Epidermal melanocyte (primary cell): ENCODE data around the gene METAP1D.
"Not testable (repeated sequence)": the region's sequence is repeated elsewhere in the genome, so short reads cannot be mapped to it uniquely, and the experiment has no call there.

Source experiments
- DNase-seq: peaks from one replicate; pipeline ENCODE4 v3.0.0; 2011; ENCODE audit warnings: low spot score; ENCODE audit not compliant: insufficient read length

Gene METAP1D

DNA sequence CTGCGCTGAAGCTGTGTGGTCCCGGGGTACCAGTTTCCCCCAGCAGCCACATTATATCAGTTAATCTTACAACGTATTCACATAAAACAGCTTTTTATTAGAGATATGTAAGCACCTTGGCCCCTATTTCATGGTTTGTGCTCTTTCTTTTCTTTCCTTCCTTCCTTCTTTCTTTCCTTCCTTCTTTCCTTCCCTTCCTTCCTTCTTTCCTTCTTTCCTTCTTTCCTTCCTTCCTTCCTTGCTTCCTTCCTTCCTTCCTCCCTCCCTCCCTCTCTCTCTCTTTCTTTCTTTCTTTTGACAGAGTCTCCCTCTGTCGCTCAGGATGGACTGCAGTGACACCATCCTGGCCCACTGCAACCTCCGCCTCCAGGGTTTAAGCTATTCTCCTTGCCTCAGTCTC lies 3.7 kb upstream of the METAP1D start:
- DNase-seq = no peak

DNA sequence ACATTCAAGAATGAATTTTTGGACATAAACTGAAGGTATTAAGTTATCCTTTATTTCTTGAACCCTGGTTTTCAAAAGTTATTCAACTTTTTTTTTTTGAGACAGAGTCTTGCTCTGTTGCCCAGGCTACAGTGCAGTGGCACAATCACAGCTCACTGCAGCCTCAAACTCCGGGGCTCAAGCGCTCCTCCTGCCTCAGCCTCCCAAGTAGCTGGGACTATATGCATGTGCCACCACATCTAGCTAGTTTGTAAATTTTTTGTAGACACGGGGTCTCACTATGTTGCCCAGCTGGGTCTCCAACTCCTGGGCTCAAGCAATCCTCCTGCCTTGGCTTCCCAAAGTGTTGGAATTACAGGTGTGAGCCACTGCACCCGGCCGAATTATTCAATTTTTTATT lies 2.7 kb upstream of the METAP1D start:
- DNase-seq = not testable (repeated sequence)

DNA sequence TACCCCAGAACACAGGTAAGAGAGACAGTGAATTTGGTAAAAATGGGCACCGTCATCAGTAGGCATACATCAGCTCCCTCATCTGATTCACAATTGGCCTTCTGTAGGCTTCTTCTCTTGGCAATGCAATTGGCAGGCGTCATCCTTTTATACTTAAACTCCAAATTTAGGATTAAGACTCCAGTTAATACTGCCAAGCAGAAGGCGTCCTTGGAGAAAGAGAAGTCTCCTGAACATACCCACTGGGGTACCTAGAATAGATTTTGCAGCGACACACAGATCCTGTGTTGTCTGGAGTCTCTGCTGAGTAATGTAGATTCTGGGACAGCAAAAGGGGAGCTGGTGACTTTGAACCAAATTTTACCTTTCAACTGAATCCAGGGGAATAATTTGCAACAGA lies 592 bp upstream of the METAP1D start:
- no peak for DNase-seq

DNA sequence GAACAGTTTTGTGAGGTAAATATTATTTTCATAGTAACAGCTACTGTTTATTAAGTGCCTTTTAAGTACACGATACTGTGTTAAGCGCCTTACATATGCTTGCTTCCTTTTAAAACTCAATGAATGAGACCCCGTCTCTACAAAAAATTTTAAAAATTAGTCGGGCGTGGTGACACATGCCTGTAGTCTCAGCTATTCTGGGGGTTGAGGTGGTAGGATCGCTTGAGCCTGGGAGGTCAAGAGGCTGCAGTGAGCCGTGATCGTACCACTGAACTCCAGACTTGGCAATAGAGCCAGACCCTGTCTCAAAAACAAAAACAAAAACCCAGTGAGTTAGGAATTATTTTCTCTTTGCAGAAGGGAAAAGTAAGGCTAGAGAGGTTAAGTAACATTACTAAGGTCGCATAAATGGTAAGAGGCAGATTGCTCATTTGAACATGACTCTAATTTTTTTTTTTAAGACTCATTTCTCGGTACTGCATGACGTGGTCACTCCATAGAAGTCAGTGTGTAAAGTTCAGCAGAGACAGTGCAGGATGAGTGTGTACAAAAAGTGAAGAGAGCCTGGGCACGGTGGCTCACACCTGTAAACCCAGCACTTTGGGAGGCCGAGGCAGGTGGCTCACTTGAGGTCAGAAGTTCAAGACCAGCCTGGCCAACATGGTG lies 1.1 kb downstream of the METAP1D start:
- no peak for DNase-seq

DNA sequence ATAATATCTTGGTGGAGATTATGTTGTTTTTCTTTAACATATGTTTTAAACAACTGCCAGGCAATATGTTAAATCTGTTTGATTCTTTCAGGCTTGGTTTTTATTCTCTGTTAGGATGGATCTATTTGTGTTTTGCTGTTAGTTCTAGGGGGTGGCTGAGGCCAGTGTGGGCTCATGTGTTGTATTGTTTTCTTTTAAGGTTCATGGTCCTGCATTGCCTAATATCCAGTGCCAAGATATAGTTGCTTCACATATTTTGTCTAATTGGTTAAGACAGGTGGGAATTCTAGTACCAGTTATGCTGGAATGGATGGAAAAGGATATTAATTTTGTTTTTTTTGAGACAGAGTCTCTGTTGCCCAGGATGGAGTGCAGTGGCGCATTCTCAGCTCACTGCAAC lies 7.6 kb downstream of the METAP1D start:
- no peak for DNase-seq

DNA sequence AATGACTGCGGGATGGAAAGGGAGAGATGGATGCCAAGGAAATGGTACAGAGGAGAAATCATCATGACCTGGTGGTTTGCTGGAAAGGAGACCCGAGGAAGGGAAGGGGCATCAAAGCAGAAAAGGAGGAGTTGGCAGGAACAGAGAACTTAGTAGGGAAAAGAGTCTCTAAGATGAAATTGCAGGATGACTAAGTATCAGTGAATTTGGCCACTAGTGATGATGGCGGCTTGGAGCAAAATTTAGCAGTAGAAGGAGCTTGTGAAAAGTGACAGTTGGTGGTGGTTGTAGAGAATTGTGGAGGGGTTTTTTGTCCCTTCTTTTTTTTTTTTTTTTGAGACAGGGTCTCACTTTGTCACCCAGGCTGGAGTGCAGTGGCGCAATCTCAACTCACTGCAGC lies 10.1 kb downstream of the METAP1D start:
- no peak for DNase-seq

DNA sequence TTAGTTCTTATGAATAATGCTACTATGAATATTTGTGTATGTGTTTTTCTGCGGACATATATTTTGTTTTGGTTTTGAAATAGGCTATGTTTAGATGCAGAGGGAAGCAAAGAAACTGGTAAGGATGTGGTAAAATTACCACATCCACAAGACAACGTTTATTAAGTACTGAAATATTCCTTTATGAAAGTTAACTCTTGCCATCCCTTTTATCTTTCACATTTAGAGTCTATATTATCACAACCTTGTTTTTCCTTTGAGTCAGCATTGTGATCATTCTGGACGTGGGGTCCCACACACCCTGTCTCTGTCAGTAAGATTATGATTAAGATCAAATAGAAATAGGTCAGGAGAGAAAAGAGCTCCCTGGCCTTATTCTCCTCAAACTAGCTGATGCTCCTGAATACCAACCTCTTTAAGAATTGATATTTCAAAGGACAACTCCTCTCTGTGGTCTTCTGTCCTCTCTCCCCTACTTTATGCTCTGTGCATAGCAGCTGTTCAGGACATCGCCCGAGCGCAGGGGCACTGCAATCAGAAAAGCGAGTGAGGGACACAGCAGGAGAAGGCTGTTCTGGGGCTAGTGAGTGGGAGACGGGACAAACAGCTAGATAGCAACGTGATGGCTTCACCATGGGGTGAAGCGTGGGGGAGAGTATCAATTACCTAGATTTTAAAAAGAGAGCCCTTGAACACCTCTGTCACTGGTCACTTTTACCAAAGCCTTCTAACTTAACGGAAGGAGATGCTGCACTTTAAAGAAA lies 12.2 kb downstream of the METAP1D start:
- no peak for DNase-seq

DNA sequence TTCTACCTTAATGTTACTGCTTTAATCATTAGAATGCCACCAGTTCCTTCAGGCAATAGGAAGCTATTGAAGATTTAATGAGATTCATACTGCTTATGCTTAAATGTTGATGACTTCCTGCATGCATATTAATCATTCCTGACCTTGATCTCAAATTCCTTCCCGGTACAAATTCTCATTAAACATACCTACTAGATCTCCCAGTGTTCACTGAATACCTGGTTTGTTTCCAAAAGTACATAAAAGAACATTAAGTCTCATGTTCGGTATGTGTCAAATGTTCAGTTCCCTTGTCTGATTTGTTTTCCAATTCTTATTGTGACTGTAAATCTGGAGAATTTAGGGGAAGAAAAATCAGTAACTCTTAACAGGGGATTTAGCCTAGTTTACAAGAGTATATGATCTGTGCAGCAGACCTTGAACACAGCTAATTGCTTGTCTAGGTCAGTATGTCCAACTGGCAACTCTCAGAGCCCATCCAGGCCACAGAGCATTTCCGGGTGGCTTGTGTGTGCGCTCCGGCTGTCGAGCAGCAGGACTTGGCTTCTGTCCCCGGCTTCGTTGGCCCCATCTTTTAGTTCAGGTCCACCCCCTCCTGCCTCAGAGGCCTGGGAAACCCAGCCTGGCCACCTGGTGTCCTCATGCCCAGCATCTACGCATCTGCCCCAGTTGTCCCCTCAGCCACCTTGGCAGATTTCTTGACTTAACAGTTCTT lies 13.1 kb downstream of the METAP1D start:
- DNase-seq = no peak

DNA sequence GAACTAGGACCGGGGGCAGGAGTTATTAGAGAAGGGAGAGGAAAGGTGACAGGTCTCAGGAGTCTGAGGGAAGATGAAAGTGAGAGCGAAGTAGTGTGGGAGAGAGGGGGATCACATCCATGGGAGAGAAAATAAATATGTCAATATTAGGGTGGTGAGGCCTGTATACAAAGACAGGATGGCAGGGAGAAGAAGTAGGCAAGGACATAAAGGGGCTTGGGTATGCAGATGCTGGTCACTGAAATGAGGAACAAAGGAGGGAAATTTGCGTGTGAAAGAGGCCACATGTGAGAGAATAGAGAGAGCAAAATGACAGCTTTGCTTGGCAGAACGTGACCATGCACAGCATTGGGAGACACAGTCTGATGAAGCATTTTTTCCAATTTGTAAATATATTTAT lies 13.6 kb downstream of the METAP1D start:
- no peak for DNase-seq

DNA sequence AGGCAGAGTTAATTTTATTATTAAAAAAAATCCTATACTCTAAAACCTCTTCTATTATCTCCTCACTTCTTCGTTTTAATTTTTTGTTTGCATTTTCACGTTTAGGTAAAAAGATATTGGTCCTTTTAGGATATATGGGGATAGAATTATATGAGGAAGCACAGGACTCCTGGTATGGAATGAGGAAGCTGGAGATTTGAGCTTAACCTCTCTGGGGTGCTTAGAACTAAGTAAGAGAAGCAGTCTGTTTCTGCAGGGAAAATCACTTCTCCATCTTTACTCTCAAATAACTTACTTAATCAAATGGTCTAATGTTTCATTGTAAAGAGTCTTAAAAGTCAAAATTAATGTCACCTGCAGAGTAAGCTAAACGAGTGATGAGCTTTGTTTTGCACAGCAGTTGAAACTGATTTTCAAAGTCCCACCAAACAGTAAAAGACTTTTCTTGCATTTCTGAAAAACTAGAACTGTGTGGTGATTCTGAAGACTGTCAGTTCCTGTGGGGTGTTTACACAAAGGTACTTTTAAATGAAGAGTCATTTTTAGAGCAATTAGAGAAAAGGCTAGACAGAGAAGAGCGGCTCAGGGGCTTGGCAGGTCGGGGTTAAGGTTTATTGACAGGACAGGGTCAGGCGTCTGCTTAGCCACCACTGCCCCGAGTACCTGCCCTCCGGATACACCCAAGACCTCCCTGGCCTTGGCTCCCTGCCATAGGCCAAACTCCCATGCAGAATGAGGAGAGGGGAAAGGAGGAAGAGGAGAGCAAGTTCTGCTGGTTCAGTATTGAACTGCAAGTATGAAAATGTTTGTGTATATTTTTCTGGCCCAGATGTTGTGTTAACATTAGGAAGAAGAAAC lies 21.6 kb downstream of the METAP1D start:
- no peak for DNase-seq

DNA sequence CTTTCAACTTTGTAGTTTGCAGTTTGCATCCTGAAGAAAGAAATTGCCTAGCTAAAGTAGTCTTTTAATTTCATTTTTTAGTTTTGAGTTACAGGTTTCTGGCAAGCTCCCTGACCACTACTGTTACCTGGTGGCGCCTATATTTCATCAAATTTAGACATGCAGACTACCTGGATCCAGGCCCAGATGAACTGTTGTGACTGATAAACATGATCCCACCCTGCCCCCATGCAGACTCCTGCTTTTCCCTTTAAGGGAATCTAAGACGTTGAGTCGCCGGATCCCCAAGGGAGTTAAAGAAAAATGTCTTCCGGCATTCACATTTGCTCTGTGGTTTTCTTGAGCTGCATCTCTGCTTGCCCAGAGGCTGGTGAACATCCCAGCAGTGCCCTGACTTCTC lies 22.2 kb downstream of the METAP1D start:
- no peak for DNase-seq

DNA sequence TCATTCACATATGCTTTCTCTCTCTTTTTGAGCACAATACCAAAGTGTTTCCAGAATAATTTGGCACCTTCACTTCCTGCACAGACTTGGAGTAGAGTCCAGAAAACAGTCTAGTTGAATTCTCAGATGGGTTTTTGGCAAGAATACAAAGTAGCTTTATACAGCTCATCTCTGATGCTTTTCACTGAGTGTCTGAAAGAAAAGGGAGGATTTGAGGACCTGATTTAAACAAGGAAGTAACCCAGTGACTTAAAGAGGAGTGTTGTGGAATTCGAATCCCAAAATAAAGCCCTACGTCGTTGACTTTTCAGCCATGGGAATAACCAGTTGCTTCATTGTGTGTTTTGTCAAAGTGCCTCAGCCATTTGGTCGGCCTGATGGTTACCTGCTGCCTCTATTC lies 31.8 kb downstream of the METAP1D start:
- no peak for DNase-seq

DNA sequence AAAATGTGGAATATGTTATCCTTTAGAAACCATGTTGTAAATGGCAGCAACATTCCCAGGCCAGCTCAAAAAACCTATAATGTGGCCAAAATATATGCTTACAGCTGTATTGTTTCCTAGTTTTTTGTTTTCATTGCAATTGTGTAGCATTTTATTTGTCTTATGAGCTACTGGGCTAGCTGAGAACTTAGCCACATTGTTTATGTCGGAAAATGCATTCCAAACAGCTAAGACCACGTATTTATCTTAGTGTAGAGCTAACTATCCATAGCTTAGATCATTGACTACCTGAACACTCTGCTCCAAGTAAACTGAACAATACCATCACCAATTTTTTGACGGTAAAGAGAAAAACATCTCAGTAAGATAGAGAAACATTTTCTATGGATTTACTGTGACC lies 38.4 kb downstream of the METAP1D start:
- no peak for DNase-seq

DNA sequence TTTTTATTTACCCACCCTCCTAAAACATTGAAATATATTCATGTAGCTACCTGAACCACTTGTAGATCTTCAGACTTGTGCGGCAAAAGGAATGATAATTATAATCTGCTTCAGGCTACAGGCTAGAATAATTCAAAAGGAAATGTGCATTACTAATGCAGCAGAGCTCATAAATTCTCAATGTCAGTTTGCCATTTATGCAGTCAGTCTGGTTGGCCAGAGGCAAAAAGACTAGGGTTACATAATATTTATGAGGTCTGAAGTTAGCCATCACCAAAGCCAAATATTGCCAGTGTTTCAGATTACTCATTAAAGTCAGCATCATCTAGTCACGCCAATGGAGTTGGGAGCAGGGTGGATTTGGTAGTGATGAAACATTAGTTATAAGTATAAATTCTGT lies 38.9 kb downstream of the METAP1D start:
- peak; percentile 35 for DNase-seq

DNA sequence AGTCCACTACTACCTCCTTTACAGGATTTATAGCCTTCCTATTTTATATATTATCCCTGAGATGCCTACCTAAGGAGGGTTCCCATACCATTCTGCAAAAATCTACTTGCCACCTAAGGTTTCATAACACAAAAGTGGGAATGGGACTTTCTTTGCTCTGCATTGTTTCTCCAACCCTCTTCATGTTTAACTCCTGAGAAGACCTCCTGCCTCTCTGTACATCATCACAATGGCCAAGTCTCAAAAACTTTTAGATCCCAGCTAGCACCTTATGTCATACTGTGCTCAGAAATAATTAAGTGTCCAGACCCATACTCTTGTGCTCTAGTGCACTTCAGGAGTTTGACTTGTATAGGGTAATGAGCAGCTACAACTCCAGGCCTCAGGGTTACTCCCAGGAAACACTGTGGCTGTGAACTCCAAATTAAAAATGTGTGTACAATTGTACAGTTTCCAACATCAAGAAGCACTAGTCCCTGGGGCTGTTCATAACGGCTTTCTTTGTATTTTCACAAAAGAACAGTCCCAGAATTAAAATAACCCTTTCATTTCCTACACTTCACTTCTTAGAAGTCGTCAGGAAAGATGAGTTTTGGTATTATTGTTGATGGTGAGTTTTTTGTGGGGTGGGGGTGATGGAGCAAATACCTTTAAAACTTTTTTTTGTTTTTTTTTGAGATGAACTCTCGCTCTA lies 39.4 kb downstream of the METAP1D start:
- no peak for DNase-seq

DNA sequence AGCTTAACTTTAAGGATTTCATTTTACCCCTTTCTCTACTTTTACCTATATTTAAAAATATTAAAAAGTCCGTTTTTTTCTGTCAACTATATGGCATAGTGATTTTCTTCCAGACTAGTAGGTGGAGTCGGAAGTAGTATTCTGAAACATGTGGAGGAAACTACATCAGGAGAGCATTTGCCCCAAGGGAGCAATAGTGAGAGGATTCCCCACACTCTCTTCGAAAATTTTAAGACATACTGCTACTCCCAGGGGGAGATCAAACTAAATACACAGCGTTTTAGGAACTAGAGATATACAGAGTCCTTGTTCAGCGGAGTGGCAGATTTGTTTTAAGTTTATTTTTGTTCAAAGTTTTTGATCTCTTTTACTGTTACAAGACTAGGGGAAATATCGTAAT lies 40.6 kb downstream of the METAP1D start:
- no peak for DNase-seq

DNA sequence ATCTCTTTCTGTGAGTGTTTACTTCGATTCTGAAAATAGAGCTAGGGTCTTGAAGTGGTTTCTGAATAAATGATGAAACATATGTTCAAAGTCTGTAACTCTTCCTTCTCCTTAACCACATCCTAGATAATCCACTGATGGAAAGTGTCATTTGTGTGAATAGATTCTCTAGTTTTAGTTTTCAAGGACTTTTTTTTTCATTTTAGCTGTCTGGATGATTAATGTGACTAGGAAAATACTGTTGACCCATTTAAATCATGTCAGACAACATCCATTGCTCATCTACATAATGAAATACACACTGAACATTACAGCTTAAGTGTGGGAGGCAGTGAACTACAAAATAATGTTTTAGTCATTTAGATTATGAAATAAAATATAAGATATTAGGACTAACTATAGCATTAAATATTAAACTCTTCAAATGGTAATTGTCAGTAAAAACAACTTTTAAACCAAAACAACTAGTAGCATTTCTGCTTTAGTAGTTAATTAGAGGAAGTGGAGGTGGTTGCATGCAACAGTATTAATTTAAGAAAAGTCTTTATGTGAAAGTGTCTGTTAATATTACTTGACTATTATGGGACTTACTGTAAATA lies 46.4 kb downstream of the METAP1D start:
- no peak for DNase-seq

DNA sequence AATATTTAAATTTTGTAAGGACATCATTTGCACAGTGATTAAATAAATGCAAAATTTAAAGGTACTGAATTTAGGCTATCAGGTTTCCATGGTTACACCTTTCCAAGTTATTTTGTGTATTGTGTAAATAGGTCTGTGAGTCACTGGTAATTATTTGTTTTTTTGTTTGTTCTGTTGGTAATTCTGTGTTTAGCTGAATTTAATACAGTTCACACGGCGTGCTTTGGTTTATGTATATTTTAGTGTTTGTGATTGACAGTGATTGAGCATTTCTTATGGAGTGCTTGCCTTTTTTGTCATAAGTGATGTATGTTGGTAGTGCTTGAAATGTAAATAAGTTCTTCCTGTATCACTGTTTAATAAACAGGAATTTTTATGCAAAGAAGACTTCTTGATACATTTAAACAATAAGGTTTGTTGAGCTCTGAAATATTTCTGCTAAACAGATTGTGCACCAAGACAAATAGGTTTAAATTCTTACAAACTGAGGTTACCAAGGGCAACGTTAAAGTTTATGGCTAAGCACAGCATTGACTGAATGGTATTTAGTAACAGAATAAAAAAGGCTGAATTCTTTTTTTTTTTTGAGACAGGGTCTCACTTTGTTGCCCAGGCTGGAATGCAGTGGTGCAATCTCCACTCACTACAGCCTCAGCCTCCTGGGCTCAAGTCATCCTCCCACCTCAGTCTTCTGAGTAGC lies 47.3 kb downstream of the METAP1D start:
- DNase-seq = no peak

DNA sequence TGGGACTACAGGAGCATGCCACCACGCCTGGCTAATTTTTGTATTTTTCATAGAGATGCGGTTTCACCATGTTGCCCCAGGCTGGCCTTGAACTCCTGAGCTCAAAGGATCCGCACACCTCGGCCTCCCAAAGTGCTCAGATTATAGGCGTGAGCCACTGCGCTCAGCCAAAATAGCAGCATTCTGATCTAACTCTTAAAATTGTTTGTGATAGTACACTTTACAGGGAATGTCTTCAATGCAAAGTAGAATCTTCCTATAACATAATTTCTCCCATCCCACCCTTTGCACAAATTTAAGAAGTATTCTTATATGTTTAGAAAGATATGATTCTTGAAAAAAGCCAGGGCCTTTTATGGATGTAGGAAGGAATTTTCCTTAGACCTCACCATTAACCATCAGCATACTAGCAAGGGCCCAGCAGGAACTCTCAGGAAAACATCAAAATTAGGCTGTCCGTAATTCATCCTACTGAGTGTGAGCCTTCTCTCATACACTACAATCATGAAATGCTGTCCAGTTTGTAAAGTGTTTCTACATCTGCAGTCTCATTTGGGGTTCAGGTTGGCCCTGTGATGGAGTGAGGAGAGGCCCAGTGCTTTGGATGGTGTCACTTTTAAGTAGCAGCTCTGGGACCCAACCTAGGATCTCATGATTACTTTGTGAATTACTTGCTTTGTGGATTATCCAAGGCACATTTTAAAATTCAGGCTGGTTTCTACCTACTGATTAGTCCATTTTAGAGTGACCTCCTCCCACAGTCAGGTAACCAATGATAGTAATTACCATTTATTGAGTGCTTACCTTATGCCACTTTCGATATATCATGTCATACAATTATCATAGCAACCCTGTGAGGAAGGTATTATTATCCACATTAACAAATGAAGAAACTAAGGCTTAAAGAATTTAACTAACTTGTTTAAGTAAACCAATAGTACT lies 48.1 kb downstream of the METAP1D start:
- DNase-seq = no peak
